LNCAP (cell line): Measurements from ENCODE around the gene FN1.

Source experiments
- TF ChIP-seq, protein P1 (sequence below): fragments of 450-650 bp; IDR thresholded peaks from 2 replicates; pipeline ENCODE4 v1.5.1; 2017; ENCODE audit warnings: mild to moderate bottlenecking

Gene FN1

DNA sequence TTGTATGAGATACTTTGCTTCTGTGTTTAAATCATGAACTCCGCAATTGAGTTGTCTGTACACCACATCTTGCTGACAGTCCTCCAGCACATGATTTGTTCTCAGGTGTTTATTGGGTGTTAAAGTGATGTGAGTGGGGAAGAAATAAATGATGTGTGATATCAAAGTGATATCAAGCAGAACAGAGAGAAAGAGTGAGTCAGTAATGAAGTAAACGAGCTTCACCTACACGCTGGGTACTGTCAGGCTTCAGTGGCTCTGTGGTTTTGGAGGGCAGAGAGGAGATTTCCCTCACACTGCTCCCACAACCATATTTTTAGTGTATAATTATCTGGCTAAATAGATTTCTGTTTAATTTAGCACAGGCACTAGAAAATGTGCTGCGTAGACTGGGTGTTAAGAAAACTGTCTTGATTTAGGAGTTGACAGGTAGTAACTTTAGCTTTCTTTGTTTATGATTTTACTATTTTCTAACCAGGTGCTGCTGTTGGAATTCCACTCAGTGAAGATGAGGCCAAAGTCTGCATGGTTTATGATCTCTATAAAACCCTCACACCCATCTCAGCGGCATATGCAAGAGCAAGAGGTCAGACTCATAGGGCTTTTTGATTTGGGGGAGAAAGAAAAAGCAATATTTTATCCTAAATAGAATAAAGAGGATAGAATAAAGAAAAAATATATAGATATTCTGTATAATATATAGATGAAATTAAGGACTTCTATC, 102.8 kb downstream of the FN1 start:
- TF ChIP-seq, protein P1, sequence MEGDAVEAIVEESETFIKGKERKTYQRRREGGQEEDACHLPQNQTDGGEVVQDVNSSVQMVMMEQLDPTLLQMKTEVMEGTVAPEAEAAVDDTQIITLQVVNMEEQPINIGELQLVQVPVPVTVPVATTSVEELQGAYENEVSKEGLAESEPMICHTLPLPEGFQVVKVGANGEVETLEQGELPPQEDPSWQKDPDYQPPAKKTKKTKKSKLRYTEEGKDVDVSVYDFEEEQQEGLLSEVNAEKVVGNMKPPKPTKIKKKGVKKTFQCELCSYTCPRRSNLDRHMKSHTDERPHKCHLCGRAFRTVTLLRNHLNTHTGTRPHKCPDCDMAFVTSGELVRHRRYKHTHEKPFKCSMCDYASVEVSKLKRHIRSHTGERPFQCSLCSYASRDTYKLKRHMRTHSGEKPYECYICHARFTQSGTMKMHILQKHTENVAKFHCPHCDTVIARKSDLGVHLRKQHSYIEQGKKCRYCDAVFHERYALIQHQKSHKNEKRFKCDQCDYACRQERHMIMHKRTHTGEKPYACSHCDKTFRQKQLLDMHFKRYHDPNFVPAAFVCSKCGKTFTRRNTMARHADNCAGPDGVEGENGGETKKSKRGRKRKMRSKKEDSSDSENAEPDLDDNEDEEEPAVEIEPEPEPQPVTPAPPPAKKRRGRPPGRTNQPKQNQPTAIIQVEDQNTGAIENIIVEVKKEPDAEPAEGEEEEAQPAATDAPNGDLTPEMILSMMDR = no peak

DNA sequence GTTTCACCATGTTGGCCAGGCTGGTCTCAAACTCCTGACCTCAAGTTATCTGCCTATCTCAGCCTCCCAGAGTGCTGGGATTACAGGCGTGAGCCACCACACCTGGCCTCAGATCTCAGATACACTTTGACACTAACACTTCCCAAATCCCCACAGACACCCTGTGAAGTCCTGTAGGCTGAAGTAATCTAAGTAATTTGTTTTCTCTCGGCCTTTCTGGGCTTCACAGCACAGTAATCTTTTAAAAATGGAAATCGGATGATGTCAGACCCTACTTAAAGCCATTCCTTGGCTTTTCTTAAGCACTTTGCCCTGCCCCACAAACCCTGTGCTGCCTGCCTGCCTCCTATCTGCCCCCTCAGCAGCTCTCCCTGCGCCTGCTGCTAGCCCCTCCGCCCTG, 107.8 kb downstream of the FN1 start:
- TF ChIP-seq, protein P1 = no peak

- TF ChIP-seq, protein P1 = no peak
These were observed 111.1 kb downstream of the FN1 start for GRCh38 chr2:215324811-215325210.

- TF ChIP-seq, protein P1 = no peak
These were observed 115.2 kb downstream of the FN1 start for GRCh38 chr2:215320679-215321078.

GRCh38 chr2:215320102-215320501, 115.8 kb downstream of the FN1 start:
- TF ChIP-seq, protein P1 = no peak

DNA sequence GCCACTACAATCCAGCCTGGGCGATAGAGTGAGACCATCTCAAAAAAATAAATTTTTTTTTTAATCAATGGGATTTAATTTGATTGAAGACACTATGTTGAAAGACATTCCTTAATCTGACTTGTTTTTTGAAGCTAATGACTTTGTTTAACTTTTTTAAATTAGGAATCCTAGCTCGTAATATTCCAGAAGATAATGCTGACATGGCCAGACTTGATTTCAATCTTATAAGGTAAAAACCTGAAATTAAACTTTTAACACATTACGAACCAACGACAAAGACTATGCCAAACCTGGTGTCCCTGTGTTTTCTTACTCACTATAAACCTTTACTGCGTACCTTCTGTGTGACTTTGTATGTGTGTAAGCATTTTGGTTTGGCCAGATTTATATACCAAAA, 116.4 kb downstream of the FN1 start:
- TF ChIP-seq, protein P1 = no peak

DNA sequence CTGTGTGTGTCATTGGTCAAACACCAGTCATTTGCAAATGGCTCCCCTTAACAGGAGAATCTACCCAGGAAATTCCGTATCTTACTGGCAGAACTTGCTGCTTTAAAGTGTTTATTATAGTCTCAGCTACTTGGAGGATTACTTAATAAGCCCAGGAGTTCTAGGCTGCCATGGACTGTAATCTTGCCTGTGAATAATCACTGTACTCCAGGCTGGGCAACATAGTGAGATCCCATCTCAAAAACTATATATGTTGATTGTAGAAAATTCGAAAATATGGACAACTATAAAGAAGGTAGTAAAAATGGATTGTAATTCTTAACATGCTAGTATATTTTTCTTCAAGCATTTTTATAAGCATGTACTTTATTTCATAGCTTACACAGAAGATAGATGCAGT, 119.5 kb downstream of the FN1 start:
- TF ChIP-seq, protein P1 = no peak

DNA sequence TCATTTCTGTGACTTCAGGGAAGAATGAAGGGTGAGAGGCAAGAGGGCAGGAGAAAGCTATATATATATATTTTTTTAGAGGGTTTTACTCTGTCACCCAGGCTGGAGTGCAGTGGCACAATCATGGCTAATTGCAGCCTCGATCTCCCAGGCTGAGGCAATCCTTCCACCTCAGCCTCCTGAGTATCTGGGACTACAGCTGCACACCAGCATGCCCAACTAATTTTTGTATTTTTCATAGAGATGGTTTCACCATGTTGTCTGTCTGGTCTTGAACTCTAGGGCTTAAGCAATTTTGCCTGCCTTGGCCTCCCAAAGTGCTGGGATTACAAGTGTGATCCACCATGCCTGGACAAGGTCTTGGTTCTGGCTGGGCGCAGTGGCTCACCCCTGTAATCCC, 120.6 kb downstream of the FN1 start:
- TF ChIP-seq, protein P1 = no peak
